ENCODE data around the gene RNF149.

DNA sequence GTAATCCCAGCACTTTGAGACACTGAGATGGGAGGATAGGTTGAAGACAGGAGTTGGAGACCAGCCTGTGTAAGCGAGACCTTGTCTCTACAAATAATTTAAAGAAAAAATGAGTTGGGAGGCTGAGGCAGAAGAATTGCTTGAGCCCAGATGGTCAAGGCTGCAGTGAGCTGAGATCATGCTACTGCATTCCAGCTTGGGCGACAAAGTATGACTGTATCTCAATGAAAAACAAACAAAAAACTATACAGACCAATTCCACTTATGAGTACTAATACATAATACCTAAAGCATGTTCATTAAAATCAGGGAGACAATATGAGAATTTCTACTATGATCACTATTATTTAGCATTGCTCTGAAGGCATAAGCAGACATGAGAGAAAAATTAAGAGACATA, 12.6 kb downstream of the RNF149 start:
- TF ChIP-seq, protein P1, sequence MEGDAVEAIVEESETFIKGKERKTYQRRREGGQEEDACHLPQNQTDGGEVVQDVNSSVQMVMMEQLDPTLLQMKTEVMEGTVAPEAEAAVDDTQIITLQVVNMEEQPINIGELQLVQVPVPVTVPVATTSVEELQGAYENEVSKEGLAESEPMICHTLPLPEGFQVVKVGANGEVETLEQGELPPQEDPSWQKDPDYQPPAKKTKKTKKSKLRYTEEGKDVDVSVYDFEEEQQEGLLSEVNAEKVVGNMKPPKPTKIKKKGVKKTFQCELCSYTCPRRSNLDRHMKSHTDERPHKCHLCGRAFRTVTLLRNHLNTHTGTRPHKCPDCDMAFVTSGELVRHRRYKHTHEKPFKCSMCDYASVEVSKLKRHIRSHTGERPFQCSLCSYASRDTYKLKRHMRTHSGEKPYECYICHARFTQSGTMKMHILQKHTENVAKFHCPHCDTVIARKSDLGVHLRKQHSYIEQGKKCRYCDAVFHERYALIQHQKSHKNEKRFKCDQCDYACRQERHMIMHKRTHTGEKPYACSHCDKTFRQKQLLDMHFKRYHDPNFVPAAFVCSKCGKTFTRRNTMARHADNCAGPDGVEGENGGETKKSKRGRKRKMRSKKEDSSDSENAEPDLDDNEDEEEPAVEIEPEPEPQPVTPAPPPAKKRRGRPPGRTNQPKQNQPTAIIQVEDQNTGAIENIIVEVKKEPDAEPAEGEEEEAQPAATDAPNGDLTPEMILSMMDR (IDR thresholded peaks at IDR 0.05) = no peak
- no peak for TF ChIP-seq POLR2A (IDR thresholded peaks at IDR 0.05)
